ENCODE data around the gene OR52N4.
"Not testable (repeated sequence)": the region's sequence is repeated elsewhere in the genome, so short reads cannot be mapped to it uniquely, and the experiment has no call there.

Gene OR52N4
- total RNA-seq: 0 to 0.11 (median 0) reads per million in 17 experiments

DNA sequence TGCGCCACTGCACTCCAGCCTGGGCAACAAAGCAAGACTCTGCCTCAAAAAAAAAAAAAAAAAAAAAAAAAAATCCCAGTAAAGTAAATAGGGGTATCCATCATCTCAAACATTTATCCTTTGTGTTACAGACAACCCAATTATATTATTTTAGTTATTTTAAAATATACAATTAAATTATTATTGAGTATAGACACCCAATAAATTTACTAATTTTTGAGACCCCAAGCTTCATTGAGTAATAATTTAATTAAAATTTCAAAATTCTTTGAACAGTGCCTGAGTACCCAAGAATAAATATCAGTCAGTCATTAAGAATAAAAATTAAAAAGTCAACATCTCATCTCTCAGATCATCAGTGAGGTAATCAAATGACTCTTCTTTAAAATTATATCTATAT, at the start of gene OR52N4:
OR52N4 (plus strand) TSS at position 301 of the 400 bp plus-strand sequence. CDS start 498 bp downstream, outside the sequence.
- no peak for DNase-seq

DNA sequence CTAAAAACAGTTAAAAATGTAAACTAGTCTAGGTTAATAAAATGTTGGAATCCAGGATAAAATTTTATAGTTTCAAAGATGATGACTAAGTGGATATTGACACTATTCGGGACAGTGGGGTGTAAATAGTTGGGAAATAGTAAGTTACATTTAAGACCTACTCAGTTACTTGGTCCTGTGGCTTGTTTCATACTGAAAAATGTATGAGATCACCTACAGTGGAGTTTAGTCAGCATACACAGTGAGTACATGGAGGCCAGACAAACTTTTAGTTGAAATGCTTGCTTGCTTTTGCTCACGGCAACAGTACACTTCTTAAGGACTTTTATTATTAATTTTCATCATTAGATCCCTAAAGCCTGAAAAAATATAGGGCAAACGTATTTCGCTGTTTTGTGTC, 48.4 kb upstream of the OR52N4 start:
- no peak for DNase-seq

DNA sequence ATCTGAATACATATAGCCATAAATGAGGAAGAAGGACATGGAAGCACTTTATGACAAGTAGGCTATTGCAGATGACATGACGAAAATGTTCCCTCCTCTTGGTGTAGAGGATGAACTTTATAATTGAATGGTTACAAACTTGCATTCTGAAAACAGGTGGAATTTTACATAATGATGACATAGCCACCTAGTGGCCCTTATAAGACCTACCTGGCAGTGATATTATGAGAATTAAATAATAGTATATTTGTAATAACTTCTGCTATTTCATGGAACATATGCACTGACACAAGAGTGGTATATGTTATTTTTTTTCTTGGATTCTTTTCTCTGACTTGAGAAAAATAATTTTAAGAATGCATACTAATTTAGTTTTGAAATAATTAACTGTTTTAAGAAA, 41.5 kb upstream of the OR52N4 start:
- DNase-seq: peak in 2 of 4 experiments; percentile 3 to 10

DNA sequence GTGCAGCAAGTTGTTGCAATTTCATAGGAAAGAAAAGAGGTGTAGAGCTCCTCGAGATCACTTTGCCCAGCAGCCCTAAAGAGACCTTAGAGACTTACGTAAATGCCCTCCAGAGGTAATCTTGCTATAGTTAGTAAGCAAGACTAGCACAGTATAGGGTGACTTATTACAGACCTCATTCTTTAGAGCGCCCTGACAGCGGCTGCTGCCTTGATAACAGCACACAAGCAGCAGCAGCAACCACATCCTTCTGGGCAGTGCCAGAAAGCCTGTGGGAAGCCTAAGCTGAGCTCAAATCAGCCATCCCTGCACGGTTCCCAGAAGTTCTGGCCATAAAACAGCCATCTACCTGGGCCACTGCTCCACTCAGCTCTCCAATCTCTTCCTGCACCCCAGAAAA, 40.3 kb upstream of the OR52N4 start:
- no peak for DNase-seq

DNA sequence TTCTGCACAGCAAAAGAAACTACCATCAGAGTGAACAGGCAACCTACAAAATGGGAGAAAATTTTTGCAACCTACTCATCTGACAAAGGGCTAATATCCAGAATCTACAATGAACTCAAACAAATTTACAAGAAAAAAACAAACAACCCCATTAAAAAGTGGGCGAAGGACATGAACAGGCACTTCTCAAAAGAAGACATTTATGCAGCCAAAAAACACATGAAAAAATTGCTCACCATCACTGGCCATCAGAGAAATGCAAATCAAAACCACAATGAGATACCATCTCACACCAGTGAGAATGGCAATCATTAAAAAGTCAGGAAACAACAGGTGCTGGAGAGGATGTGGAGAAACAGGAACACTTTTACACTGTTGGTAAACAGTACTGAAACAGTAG, 37.5 kb upstream of the OR52N4 start:
- not testable (repeated sequence) for DNase-seq

GRCh38 chr11:5719703-5720495, 34.1 kb upstream of the OR52N4 start:
- no peak for DNase-seq

DNA sequence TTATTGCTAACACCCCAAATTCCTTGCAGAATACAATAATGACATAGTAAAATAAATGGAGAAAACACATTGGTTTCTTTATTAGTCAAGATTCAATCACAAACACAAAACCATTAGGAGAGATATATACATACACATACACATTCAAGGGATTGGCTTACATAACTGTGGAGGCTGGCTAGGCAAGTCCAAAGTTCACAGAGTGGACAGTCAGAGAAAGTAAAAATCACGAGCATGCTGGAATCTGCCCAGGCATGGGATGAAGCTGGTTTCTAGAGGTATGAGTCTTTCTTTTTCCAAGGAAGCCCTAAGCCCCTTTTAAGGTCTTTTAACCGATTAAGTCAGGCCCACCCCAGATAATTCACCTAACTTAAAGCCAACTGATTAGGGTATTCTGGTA, 31.4 kb upstream of the OR52N4 start:
- no peak for DNase-seq

GRCh38 chr11:5726351-5726750, 27.7 kb upstream of the OR52N4 start:
- DNase-seq: no peak

GRCh38 chr11:5727691-5728090, 26.4 kb upstream of the OR52N4 start:
- no peak for DNase-seq

GRCh38 chr11:5736396-5736795, 17.6 kb upstream of the OR52N4 start, which contains the start of gene OR56B1:
TSS of gene OR56B1 (plus strand) at chr11:5736448. CDS start at chr11:5736517, 69 bp downstream.
- DNase-seq: no peak

DNA sequence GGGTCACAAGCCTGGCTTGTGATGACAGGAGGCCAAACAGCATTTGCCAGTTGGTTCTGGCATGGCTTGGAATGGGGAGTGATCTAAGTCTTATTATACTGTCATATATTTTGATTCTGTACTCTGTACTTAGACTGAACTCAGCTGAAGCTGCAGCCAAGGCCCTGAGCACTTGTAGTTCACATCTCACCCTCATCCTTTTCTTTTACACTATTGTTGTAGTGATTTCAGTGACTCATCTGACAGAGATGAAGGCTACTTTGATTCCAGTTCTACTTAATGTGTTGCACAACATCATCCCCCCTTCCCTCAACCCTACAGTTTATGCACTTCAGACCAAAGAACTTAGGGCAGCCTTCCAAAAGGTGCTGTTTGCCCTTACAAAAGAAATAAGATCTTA, 17.0 kb upstream of the OR52N4 start:
- DNase-seq: no peak

DNA sequence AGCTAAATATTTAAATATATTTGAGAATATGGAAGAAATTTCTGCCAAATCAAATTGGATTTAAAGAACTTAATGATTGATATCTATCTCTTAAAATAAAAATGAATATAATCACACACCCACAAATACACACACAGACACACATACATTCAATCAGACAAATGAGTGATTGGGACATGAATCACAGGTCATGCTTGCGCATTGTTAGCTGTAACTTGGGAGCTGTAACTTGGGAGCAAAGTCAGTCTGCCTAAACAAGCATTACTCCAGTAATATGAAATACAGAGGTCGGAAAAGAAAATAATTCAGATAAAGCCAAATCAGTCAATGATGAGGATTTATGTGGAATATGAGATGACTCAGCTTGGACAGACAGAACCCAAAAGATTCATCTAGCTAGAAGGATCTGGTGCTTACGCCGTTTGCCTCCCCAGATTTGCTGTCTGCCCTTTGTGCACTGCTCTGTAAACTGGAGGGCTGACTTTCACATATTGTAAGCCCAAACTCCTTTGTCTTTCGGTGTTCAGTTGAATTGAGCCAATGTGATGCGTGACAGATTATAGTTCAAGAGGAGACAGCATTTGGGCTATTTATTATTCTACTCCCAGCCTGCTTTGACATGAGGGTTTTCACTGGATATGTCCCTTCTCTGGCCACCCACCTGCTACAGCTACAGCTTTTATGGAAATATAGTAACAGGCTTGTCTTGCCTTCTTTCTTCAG, 16.2 kb upstream of the OR52N4 start:
- no peak for DNase-seq

GRCh38 chr11:5738431-5738830, 15.6 kb upstream of the OR52N4 start:
- DNase-seq: no peak

GRCh38 chr11:5746614-5747013, 7.4 kb upstream of the OR52N4 start:
- no peak for DNase-seq

DNA sequence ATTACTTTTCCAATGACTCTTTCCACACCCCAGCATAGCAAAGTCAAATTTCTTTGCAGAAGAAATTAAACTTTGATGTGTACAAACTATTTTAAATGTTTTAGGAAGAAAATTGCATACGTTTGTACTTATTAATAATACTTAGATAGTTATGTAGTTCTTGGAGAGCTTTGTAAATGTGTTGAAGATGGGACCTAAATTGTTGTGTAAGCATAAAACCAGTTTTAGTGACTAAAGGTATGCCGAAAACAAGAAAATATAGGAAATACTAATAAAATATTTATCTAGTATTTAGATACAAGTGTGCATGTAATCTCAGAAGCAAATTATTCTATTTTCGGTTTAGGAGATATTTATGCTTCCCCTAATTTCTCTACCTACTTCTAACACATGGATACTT, 4.2 kb upstream of the OR52N4 start:
- DNase-seq: no peak

DNA sequence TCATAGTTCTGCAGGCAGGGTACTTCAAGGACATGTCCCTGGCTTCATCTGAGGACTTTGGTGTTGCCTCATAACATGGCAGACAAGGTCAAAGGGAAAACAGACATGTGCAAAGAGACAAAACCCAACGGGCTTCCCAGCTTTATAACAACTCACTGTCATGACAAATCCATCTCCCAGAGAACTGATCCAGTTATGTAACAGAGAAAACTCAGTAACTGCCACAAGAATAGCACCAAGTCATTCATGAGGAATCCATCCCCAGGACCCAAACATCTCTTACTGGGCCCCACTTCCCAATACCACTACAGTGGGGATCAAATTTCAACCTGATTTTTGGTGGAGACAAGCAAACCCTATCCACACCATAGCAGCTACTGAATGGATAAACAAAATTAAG, 13.0 kb downstream of the OR52N4 start:
- DNase-seq: no peak

GRCh38 chr11:5783255-5783654, 29.2 kb downstream of the OR52N4 start, which contains the start of gene OR52N5:
TSS of gene OR52N5 (minus strand) at chr11:5783355. CDS start at chr11:5778634, 4,721 bp downstream.
- no peak for DNase-seq

- no peak for DNase-seq
Observed at GRCh38 chr11:5791165-5791564, 37.1 kb downstream of the OR52N4 start, which contains the start of gene OR52N1. TSS of gene OR52N1 (minus strand) at chr11:5791265. CDS start at chr11:5788816, 2,449 bp downstream.

DNA sequence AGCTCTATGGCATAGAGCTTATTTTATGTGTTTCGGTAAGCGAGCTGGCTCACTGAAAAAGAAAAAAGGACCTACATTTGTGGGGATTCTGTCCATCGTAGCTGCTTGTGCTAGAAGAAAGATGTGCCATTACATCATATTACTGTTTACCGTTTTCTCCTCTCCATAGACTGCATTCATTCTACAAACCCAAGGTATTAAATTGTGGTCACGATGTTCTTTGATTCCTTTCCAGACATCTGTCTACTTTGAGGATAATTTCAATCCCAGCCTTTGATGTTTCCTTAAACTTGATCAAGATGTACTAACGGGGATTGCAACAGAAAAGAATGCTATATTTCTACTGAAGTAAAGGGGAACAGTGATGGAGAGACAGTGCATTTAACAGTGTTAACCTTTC, 42.5 kb downstream of the OR52N4 start:
- DNase-seq: no peak

- DNase-seq: no peak
Observed at GRCh38 chr11:5803982-5804381, 49.9 kb downstream of the OR52N4 start.

All from suppressor macrophage (primary cell).